Measurements from ENCODE around the gene FITM1.

FITM1 gene

GRCh38 chr14:24160850-24161804 lies 30.7 kb downstream of the FITM1 start, which contains the start of gene IRF9 (continued):
- TF ChIP-seq ZNF558 (tag by site-specific recombination; IDR thresholded peaks at IDR 0.05) (no peak), ZNF404 (tag by site-specific recombination; IDR thresholded peaks at IDR 0.05) (no peak), GLIS2 (tag by site-specific recombination; IDR thresholded peaks at IDR 0.05) (peak; percentile 77), ZNF354C (tag by site-specific recombination; IDR thresholded peaks at IDR 0.05; ENCODE audit: borderline replicate concordance, low read depth) (no peak), IKZF3 (tag by site-specific recombination; IDR thresholded peaks at IDR 0.05) (peak; percentile 88), SP2 (tag by site-specific recombination; IDR thresholded peaks at IDR 0.05) (0 out of 2 replicates have a peak, but pooled peaks have one; percentile 34), ZNF416 (tag by site-specific recombination; IDR thresholded peaks at IDR 0.05) (no peak), REST (tag by site-specific recombination; IDR thresholded peaks at IDR 0.05) (peak; percentile 66), WT1 (tag by site-specific recombination; IDR thresholded peaks at IDR 0.05) (peak; percentile 72), ZNF624 (tag by site-specific recombination; IDR thresholded peaks at IDR 0.05) (no peak), ZNF37A (tag by site-specific recombination; IDR thresholded peaks at IDR 0.05) (no peak), ZNF324 (tag by site-specific recombination; IDR thresholded peaks at IDR 0.05) (peak; percentile 82; the same call in 1 of the 2 replicates), HOXD13 (CRISPR knock-in tag; IDR thresholded peaks at IDR 0.05; ENCODE audit: borderline replicate concordance) (no peak), ZNF529 (tag by site-specific recombination; IDR thresholded peaks at IDR 0.05; ENCODE audit: insufficient replicate concordance) (no peak), SALL2 (tag by site-specific recombination; IDR thresholded peaks at IDR 0.05; ENCODE audit: borderline replicate concordance) (no peak), ZNF202 (tag by site-specific recombination; IDR thresholded peaks at IDR 0.05; ENCODE audit: borderline replicate concordance) (no peak), PRDM4 (tag by site-specific recombination; IDR thresholded peaks at IDR 0.05) (no peak), ZNF155 (tag by site-specific recombination; IDR thresholded peaks at IDR 0.05) (no peak), ZBTB21 (tag by site-specific recombination; IDR thresholded peaks at IDR 0.05) (peak; percentile 77), ZEB2 (tag by site-specific recombination; IDR thresholded peaks at IDR 0.05) (peak; percentile 85), ATF2 (tag by site-specific recombination; IDR thresholded peaks at IDR 0.05; ENCODE audit: low read depth) (no peak), HOXC10 (CRISPR knock-in tag; IDR thresholded peaks at IDR 0.05) (no peak), ZNF626 (tag by site-specific recombination; IDR thresholded peaks at IDR 0.05) (no peak), ZIC2 (tag by site-specific recombination; IDR thresholded peaks at IDR 0.05) (peak; percentile 86), ZBTB6 (tag by site-specific recombination; IDR thresholded peaks at IDR 0.05) (no peak; the same call in 1 of the 2 replicates), ZNF169 (tag by site-specific recombination; IDR thresholded peaks at IDR 0.05) (no peak), YY1 (tag by site-specific recombination; IDR thresholded peaks at IDR 0.05) (no peak)
- TF ChIP-seq, protein P1, sequence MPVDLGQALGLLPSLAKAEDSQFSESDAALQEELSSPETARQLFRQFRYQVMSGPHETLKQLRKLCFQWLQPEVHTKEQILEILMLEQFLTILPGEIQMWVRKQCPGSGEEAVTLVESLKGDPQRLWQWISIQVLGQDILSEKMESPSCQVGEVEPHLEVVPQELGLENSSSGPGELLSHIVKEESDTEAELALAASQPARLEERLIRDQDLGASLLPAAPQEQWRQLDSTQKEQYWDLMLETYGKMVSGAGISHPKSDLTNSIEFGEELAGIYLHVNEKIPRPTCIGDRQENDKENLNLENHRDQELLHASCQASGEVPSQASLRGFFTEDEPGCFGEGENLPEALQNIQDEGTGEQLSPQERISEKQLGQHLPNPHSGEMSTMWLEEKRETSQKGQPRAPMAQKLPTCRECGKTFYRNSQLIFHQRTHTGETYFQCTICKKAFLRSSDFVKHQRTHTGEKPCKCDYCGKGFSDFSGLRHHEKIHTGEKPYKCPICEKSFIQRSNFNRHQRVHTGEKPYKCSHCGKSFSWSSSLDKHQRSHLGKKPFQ (tag by site-specific recombination; IDR thresholded peaks at IDR 0.05) = no peak
- TF ChIP-seq, protein P2, sequence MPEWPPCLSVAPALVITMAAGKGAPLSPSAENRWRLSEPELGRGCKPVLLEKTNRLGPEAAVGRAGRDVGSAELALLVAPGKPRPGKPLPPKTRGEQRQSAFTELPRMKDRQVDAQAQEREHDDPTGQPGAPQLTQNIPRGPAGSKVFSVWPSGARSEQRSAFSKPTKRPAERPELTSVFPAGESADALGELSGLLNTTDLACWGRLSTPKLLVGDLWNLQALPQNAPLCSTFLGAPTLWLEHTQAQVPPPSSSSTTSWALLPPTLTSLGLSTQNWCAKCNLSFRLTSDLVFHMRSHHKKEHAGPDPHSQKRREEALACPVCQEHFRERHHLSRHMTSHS (tag by site-specific recombination; IDR thresholded peaks at IDR 0.05) = no peak

Data from HEK293 (cell line).